NCI-H2029 treated with DMSO at 0.1 percent for 48 hours (cell line): ENCODE data around the gene C1orf116.

Source experiments
- DNase-seq: peaks from one replicate; lab custom pipeline; 2025; lab: John Stamatoyannopoulos, UW

Gene C1orf116

GRCh38 chr1:206987873-206988272 lies 44.7 kb downstream of the C1orf116 start:
- DNase-seq = no peak

DNA sequence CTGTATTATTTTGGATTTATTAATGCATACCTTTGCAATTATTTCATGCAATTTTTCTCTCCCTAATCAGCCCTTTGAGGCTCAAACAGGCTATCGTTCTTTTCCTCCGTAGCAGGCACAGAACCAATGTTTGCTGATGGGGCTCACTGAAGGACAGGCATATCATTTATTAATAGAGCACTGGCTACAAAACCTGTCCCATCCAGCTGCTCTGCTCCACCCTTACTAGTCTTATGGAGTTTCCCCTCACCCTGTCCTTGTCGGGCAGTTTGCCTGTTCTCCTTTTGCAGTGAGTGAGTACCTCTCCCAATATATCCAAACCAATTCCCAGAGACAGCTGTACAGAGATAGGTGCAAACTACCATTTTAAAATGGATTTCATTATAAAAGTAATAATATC lies 45.7 kb downstream of the C1orf116 start:
- DNase-seq = no peak

DNA sequence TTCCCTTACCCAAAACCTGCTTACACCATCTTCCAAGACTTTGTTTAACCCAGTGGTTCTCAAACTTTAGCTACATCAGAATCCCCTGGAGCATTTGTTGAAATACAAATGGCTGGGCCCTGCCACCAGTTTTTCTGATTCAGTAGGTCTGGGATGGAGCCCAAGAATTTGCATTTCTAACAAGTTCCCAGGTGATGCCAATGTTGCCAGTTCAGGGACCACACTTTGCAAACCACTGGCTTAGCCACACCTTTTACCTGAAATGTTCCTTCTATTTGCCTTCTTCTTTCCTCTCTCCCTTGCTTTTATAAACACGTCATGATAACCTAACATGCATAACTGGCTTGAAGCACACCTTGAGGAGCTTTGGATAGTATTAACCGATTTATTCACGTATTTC lies 46.2 kb downstream of the C1orf116 start:
- no peak for DNase-seq

GRCh38 chr1:206985162-206985749 lies 47.3 kb downstream of the C1orf116 start:
- DNase-seq = no peak

DNA sequence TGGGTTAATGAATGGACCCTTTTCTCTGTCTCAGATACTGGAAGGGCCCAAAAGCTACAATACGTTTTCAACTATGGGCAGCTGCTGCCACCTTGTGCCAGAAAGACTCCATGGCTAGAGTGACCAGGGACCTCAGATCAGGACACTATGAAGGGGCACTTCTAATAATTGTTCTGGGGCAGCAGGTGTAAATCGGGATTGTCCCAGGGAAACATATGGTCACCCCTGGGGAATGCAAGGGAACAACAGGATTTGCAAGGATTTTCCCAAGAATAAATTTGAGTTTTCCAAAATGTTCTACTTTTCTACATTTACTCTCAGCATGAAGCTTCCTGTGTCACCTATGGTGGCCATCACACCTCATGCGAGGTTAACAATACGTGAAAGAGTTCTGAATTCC lies 50.3 kb downstream of the C1orf116 start:
- peak; percentile 42 for DNase-seq

DNA sequence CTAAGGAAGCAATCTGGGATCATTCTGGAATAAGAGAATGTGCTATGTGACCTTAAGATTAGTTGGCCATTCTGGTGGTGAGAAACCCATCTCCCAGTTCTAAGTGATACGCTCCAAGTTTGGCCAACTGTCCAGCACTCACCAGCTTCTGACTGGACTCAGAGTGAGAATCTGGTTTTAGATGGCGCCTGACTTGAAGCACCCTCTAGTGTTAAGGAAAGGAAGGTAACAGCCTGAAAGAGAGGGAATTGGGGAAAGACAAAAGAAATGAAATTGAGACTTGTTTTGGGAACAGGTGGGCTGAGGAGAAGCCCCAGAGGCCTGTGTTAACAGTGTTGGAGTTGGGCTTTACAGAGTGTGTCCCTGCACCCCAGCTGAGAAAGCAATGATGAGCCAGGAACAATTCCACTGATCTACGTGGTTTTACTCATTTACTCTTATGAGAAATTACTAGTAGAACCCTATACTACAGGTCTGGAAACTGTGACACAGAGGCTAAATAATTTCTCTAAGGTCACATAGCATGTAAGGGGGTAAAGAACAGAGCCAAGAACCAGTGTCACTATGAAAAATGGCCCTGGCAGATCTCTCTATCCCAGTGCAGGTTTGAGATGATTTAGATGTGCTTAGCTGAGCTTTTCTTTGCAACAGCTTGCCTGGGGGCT lies 53.0 kb downstream of the C1orf116 start:
- no peak for DNase-seq

DNA sequence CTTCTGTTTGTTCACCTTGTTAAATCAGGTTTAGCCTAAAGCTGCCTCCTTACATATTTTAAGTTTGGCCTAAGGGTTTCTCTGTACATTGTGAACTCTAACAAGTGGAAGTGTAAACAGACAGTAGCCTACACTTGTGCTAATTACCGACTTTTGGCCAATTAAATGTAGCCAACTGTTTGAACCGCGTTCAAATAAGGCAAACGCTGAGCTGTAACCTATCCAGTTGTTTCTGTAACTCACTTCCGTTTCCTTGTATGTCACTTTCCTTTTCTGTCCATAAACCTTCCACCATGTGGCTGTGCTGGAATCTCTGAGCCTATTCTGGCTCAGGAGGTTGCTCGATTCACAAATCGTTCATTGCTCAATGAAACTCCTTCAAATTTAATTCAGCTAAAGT lies 54.3 kb downstream of the C1orf116 start:
- no peak for DNase-seq

GRCh38 chr1:206975306-206975705 lies 57.2 kb downstream of the C1orf116 start:
- no peak for DNase-seq

- DNase-seq = no peak
These were observed 58.4 kb downstream of the C1orf116 start for GRCh38 chr1:206974140-206974539.

- no peak for DNase-seq
These were observed 59.8 kb downstream of the C1orf116 start for GRCh38 chr1:206972728-206973127.

- no peak for DNase-seq
These were observed 61.4 kb downstream of the C1orf116 start for GRCh38 chr1:206971029-206971655.

GRCh38 chr1:206970446-206970845 lies 62.1 kb downstream of the C1orf116 start, which contains the start of gene FCAMR:
TSS of gene FCAMR (minus strand) at chr1:206970460. CDS start at chr1:206970125, 335 bp downstream.
- no peak for DNase-seq

DNA sequence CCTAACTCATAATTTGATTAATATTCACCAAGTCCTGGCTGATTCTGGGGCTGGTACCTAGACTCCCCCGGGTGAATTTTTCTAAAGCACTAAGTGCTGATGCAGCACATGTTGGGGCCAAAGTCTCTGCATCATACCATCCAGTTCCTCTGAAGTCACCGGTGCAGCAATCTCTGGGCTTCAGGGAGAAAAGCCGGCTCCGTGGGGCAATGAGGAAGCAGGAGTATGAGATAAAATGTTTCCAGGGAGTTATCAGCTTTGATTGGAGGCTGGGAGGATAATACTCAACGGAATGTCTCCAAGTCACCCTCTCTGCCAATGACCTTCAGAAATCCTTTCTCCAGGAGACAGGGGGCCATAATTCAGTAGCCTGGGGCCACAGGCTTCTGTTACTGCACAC lies 63.5 kb downstream of the C1orf116 start:
- no peak for DNase-seq
